Heart left ventricle (tissue), 16 donors: Measurements from ENCODE around the gene EEF1A2. TPM values are rescaled to one million over a fixed set of nuclear protein-coding genes. Genes with fewer than 3 reads are reported as not detected.

ENCODE experiments used
- ATAC-seq, 4 donors: fragments of 200-7000 bp; cut with Tn5 transposase; one replicate each; pipeline ENCODE4 v1.9.1; 2020 to 2022; ENCODE audit warnings: moderate library complexity in 4 of 4, mild to moderate bottlenecking in 3 of 4, moderate number of reproducible peaks in 1 of 4
- DNase-seq, 5 donors: peaks; one replicate each; pipeline ENCODE4 v3.0.0-alpha.2; 2020
- H3K27ac ChIP-seq, 12 donors: fragments of 200-600 bp; sonication (generic) in 4 of 12; one replicate each; pipeline versions ENCODE4 v1.5.0 to v1.8.0; 2016 to 2022; ENCODE audit warnings: mild to moderate bottlenecking in 2 of 12
- H3K27me3 ChIP-seq, 9 donors: fragments of 200-600 bp; sonication (generic) in 2 of 9; one replicate each; pipeline versions ENCODE4 v1.5.1 to v1.8.0; 2016 to 2022; ENCODE audit warnings: mild to moderate bottlenecking in 3 of 9
- H3K36me3 ChIP-seq, 9 donors: fragments of 200-600 bp; sonication (generic) in 2 of 9; one replicate each; pipeline versions ENCODE4 v1.5.0 to v1.8.0; 2018 to 2022; ENCODE audit warnings: mild to moderate bottlenecking in 2 of 9
- H3K4me1 ChIP-seq, 12 donors: fragments of 200-600 bp; sonication (generic) in 4 of 12; one replicate each; pipeline versions ENCODE4 v1.5.0 to v1.8.0; 2016 to 2022; ENCODE audit warnings: mild to moderate bottlenecking in 3 of 12
- H3K4me3 ChIP-seq, 12 donors: fragments of 200-600 bp; sonication (generic) in 4 of 12; one replicate each; pipeline versions ENCODE4 v1.5.0 to v1.8.0; 2017 to 2022; ENCODE audit warnings: mild to moderate bottlenecking in 9 of 12, moderate library complexity in 4 of 12
- H3K9me3 ChIP-seq, 12 donors: fragments of 200-600 bp; sonication (generic) in 4 of 12; one replicate each; pipeline versions ENCODE4 v1.5.0 to v1.8.0; 2016 to 2022; ENCODE audit warnings: mild to moderate bottlenecking in 1 of 12
- CTCF ChIP-seq, 12 donors: fragments of 200-600 bp; sonication (generic) in 4 of 12; IDR thresholded peaks; one replicate each; pipeline versions ENCODE4 v1.5.0 to v1.8.0; 2018 to 2022; ENCODE audit warnings: antibody characterized with exemption in 12 of 12, mild to moderate bottlenecking in 5 of 12
- POLR2A ChIP-seq, 2 donors: fragments of 450-650 bp; IDR thresholded peaks; one replicate each; pipeline ENCODE4 v1.6.1; 2017; ENCODE audit warnings: antibody characterized with exemption in 2 of 2, mild to moderate bottlenecking in 2 of 2, moderate library complexity in 2 of 2
- WGBS, 4 donors: extraction: QIAGEN DNeasy Blood & Tissue Kit in 2 of 4; methylation state at CpG; one replicate each; pipeline versions ENCODE4 v1.1.5 to v1.1.7; 2013 to 2018; 5-methylcytosine and 5-hydroxymethylcytosine counted together
- intact Hi-C, 10 donors: fragments of 100-400 bp; cut with DNase I; formaldehyde crosslinking; loops; one replicate each; pipeline versions ENCODE4 v1.11.1 to v1.14.2; 2022
- polyA plus RNA-seq, 2 donors: library from polyadenylated mRNA; stranded (reverse); fragments of 200-250 nt; gene quantifications; one replicate each; pipeline ENCODE4 v1.2.3, GENCODE V29; 2013
- total RNA-seq, 9 donors: library from RNA; depleted of rRNA in 2 of 9; stranded (reverse); fragments of >200 nt in 2 of 9; fragmentation: NEBNext Ultra II Directional in 3 of 9; extraction: Animal tissue kit (Norgen Biotek cat#: 25700) in 3 of 9; gene quantifications; one replicate each; pipeline versions ENCODE4 v1.1.0 to v1.2.4, GENCODE V29; 2016 to 2023
- donor health status: ischemic (EF 13 %, LVEDD 7.1; RV severe dilation, severe dysfunction).
- donor health status: healthy with polysubstance abuse.
- donor health status: DM: no; HTN: yes; CAD: no.
- donor health status: DM: no; HTN: no; CAD: no.
- donor health status: ischemic (EF 25% LVEDD 6.9; RV normal size, moderate dysfunction).
- donor health status: ischemic (EF 25% LVEDD 5.7; RV mildly dilated, moderate dysfunction).
- donor health status: healthy.
- donor health status: DM: yes; HTN: yes; CAD: no.
- donor health status: ischemic (EF 35%, LVEDD 5.7; RV mildly dilated, moderate dysfunction).
- donor health status: nonischemic (EF 11% LVEDD 7.7; RV severe dilation, severe dysfunction).
- donor health status: DM: yes; HTN: yes; CAD: no.
- donor health status: PGD.
- donor health status: ischemic (EF 29% LVEDD 5.4; RV normal size, mild dysfunction).
- donor health status: nonischemic (EF 23%, LVEDD 6.1; RV moderate dilation, normal function).

EEF1A2 gene
- total and polyA plus RNA-seq, 11 donors, result 791 to 1,794 (median 1,345) TPM

GRCh38 chr20:63458170-63459069, 40.5 kb downstream of the EEF1A2 start:
- no peak for DNase-seq
- Histone ChIP-seq H3K27ac (no peak overlapping the region), H3K9me3 (no peaks in the 10 kb centered on the region), H3K27me3 (peaks cover 0 to 59% (median 14%) of the 10 kb centered on the region in 9 donors), H3K36me3 (no peaks in the 10 kb centered on the region), H3K4me1 (peaks cover 0 to 40% (median 16%) of the 10 kb centered on the region in 12 donors), H3K4me3 (no peak overlapping the region)
- 87 to 94% (median 88%) methylated on average over 33 to 36 of the region's 36 CpGs for WGBS, 4 donors
- ATAC-seq, result no peak
- TF ChIP-seq CTCF (IDR thresholded peaks at IDR 0.05) (no peak), POLR2A (IDR thresholded peaks at IDR 0.05) (no peak)
- intact Hi-C loops, result no loop called here

DNA sequence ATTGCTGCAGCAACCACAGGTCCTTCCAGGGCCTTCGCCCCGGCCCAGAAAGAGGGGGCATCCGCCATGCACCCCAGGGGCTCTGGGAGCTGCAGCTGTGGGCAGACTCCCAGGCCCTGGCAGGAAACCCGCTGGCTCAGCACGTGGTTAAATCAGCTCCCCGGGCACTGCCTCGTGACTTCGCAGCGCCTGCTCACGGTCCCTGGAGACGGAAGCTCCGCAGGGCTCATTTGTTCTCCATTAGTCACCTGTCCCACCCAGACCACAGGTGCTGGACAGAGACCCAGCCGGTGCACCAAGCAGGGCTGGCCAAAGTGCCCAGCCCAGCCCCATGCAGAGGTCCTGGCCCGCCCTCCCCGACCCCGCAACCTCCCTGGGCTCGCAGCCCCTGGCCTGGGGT, 41.1 kb downstream of the EEF1A2 start:
- peak; percentile 44 to 83 (median 75) for DNase-seq
- intact Hi-C loops, result loop anchor here in 1 of 10 donors (1.0 kb wide), 1 partner anchor 39 kb away; no protein-coding TSS in a partner anchor
- H3K27me3 ChIP-seq, result peaks cover 0 to 56% (median 21%) of the 10 kb centered on the region in 9 donors
- peaks cover 0 to 45% (median 18%) of the 10 kb centered on the region in 12 donors for H3K4me1 ChIP-seq
- WGBS, 4 donors, result 32 to 59% (median 43%) methylated on average over 7 to 17 of the region's 17 CpGs
- peak; percentile 47 to 82 (median 65) for ATAC-seq
- H3K27ac ChIP-seq, result peak overlapping the region in 3 of 12 donors; percentile 14 to 54 (median 44)
- no peaks in the 10 kb centered on the region for H3K36me3 ChIP-seq
- TF ChIP-seq CTCF (IDR thresholded peaks at IDR 0.05) (no peak), POLR2A (IDR thresholded peaks at IDR 0.05) (no peak)
- no peak overlapping the region for H3K4me3 ChIP-seq
- no peaks in the 10 kb centered on the region for H3K9me3 ChIP-seq

GRCh38 chr20:63456429-63457284, 42.2 kb downstream of the EEF1A2 start:
- 33 to 36% (median 35%) methylated on average over 27 to 40 of the region's 40 CpGs for WGBS, 4 donors
- intact Hi-C loops, result loop anchor here in 1 of 10 donors (1.0 kb wide), 1 partner anchor 40 kb away; no protein-coding TSS in a partner anchor
- peak; percentile 60 to 86 (median 82) for DNase-seq
- TF ChIP-seq CTCF (IDR thresholded peaks at IDR 0.05), result no peak
- no peak for TF ChIP-seq POLR2A (IDR thresholded peaks at IDR 0.05)
- Histone ChIP-seq H3K27me3 (peaks cover 0 to 58% (median 20%) of the 10 kb centered on the region in 9 donors), H3K27ac (peak overlapping the region in 4 of 12 donors; percentile 44 to 57 (median 52)), H3K9me3 (no peaks in the 10 kb centered on the region), H3K4me3 (no peak overlapping the region), H3K4me1 (peaks cover 0 to 45% (median 18%) of the 10 kb centered on the region in 12 donors), H3K36me3 (no peaks in the 10 kb centered on the region)
- peak; percentile 82 to 86 (median 84) for ATAC-seq
